ENCODE results near the gene CC2D1B.

DNA sequence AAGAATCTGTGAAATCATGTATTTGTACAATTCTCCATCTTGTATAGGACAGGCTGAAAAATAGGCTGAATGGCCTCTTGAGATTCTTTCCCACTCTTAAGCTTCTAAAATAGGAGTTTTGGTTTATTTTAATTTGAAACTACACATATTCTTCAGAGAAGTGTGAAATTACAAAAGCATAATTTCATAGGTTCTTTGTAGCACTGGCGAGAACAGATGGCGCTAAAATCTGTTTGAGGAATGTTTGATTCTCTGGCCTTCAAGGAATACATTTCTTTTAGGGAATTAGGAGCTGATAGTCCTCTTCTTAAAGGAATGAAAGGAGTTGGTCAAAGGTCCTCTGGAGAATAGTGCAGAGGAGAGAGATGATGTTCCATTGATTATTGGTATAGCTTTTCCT is 44.9 kb downstream of the CC2D1B start:
- TF ChIP-seq, protein P1, sequence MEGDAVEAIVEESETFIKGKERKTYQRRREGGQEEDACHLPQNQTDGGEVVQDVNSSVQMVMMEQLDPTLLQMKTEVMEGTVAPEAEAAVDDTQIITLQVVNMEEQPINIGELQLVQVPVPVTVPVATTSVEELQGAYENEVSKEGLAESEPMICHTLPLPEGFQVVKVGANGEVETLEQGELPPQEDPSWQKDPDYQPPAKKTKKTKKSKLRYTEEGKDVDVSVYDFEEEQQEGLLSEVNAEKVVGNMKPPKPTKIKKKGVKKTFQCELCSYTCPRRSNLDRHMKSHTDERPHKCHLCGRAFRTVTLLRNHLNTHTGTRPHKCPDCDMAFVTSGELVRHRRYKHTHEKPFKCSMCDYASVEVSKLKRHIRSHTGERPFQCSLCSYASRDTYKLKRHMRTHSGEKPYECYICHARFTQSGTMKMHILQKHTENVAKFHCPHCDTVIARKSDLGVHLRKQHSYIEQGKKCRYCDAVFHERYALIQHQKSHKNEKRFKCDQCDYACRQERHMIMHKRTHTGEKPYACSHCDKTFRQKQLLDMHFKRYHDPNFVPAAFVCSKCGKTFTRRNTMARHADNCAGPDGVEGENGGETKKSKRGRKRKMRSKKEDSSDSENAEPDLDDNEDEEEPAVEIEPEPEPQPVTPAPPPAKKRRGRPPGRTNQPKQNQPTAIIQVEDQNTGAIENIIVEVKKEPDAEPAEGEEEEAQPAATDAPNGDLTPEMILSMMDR (IDR thresholded peaks at IDR 0.05), result no peak
- TF ChIP-seq EZH2 (IDR thresholded peaks at IDR 0.05), result no peak
